Stimulated activated CD4-positive, alpha-beta T cell treated with anti-CD3 and anti-CD28 coated beads, Interleukin-15, amount 100 ng/mL, for 48 hours (primary cell): ENCODE results near the gene NAA16.
"Not testable (repeated sequence)": the region's sequence is repeated elsewhere in the genome, so short reads cannot be mapped to it uniquely, and the experiment has no call there.

Source experiments
- DNase-seq, 2 donors: peaks; one replicate each; pipeline ENCODE4 v3.0.0-alpha.2; 2020; ENCODE audit warnings: low read depth in 2 of 2

The NAA16 gene

DNA sequence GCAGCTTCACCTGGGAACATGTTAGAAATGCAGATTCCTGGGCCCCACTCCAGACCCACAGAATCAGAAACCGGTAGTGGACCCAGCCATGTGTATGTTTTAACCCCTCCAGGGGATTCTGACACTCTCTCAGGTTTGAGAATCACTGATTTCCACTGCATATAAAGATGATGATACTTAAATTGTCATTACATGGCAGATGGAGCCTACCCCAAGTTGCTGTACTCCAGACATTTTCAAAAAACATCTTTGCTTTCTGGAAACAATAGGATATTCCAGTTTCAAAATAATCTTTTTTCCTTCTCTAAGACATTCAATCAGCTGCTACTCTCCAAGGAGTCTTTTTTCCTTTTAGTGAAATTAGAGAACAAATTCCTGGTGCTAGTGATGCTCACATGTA, 97.7 kb downstream of the NAA16 start:
- no peak for DNase-seq

DNA sequence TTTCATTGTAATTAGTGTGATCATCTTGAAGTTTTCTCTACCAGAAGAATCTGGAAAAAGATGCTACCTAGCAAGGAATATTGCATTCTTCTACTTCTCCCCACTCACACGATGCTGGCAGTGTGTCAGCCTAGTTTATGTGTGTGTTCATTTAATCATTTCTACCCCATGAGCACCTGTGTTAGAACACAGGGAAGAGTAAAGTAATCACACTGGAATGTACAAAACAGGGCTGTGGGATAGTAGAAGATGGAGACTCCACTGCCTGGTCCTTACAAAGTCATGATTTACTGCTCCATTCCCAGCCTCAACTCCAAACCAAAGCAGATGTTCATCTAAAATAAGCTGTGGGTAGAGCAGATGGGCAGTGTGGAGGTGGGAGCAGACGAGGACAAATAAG, 98.5 kb downstream of the NAA16 start:
- DNase-seq = no peak

DNA sequence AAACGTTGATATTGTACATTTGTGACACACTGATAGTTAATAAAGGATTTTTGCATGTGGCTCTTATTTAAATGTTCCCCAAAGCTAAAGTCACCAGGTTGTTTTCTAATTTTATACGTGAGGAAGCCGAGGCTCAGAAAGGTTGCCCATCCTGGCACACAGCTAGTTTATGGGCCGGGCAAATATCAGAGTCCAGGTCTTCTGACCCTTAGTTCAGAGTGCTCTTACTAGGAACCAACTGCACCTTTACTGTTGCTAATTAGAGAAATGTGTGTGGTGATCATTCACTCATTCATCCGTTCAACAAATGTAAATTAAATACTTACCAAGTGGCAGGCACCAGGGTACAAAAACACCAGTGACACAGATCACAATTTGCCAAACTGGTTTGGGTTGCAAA, 100.0 kb downstream of the NAA16 start:
- DNase-seq = no peak

DNA sequence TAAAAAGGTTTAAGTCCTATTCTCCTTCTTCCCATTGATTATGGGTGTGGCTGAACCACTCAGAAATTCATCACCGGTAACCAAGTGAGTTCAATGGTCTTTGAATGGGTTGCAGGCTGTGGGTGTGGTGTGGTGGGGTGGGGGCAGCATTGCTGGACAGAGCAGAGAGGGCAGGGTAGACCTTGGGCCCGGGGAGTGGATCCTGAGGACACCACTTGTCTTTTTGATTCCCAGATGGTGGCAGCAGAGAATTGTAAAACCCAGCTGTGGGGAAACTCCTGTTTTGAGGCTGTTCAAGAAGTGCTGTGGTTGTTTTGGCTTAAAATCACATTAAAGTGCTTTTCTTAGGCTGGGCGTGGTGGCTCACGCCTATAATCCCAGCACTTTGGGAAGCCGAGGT, 100.5 kb downstream of the NAA16 start:
- DNase-seq = no peak

DNA sequence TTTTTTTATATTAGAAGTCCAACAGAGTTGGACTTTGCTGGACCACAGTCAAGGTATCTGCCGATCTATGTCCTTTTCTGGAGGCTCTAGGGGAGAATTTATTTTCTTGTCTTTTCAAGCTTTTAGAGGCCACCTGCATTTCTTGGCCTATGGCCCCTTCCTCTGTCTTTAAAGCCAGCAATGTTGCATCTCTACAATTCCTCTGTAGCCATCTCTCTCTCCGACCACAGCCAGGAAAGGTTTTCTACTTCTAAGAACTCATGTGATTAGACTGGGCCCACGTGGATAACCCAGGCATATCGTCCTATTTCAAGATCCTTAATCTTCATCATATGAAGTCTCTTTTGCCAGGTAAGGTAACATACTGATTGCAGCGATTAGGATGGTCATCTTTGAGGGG, 102.8 kb downstream of the NAA16 start:
- DNase-seq = no peak

DNA sequence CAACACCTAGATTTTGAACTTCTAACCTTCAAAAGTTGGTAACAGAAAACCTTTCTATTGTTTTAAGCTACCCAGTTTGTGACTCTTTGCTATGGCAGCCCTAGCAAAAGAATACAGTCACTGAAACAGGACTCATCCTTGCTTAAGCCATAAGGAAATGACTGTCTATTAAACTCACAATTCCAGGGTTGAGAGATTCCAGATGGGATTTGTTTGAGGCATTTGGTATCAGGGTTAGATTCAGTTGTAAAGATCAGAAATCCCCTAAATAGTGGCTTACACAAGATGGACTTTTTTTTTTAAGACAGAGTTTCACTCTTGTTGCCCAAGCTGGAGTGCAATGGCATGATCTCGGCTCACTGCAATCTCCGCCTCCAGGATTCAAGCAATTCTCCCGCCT, 105.2 kb downstream of the NAA16 start:
- no peak for DNase-seq

DNA sequence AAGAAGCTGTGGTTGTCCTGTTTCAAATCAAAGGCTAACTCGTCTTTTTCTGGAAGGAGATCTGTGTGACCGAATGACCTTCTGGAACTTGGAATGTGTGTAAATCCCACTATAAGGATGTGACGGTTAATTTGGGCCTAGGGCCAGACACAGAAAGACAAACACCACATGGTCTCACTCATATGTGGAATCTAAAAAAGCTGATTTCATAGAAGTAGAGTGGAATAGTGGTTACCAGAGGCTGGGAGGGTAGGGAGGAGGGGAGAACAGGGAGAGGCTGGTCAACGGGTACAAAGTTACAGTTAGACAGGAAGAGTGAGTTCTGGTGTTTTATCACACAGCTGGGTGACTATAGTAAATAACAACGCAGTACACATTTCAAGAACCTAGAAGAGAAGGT, 107.0 kb downstream of the NAA16 start:
- no peak for DNase-seq

DNA sequence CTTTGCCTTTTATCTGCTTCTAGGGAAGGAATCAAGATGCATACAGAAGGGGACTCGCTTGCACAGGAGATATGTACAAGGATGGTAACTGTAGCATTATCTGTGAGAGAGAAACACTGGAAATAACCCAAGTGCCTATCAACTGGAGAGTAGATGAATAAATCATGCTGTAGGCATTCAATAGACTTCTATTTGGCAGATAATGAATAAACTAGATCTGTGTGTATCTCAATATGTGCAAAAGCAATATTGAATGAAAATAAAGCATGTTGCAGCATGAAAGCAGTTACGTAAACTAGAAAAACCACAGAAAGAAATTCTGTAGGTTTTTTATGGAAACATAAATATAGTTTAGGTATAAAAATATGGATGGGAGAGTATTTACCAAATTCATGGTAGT, 107.7 kb downstream of the NAA16 start:
- DNase-seq = no peak

DNA sequence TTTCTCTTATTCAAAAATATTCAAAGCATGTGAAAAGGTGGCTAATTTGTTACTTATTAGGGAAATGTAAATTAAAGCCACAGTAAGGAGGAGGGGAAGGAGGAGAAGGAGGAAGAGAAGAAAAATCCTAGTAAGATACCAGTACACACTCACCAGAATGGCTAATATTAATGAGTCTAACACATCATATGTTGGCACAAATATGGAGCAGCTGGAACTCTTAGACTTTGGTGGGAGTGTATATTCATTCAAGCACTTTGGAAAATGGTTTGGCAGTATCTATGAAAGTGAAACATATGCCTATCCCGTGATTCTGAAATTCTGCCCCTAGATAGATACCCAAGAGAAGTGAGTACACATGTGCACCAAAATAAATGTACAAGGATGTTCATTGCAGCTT, 108.1 kb downstream of the NAA16 start:
- no peak for DNase-seq

DNA sequence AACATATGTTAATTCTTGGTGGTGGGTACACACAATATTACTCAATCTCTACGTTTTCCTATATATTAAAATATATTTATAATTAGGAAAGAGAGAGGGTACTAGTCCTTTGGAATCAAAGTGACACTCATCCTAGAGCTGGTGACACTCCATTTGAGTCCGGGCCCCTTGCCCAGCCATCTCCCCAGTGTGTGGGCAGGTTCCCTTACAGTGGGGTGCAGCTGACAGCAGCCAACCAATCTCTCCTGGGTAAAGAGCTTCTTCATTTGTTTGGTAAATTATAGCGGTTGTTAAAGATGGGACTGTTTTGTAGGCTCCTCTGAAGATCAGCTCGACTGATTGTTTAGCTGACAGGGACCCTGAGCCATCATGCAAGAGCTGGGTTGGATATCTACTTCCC, 109.1 kb downstream of the NAA16 start:
- DNase-seq = no peak

DNA sequence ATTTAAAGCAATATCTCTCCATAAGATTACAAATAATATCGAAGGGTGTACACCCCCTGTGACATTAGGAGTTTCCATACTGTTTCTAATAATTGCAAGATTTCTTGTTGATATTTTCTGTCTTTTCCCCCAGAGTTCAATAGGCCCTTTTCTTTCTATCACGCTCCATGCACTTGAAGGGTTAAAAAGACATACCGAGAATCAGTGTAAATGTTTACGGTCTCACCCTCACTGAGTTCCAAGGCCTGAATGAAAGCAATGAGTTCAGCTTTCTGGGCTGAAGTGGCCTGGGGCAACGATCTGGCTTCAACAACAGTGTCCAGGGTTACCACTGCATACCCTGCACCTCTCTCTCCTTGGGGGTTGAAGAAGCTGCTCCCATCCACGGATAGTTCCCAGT, 110.3 kb downstream of the NAA16 start:
- DNase-seq = not testable (repeated sequence)

DNA sequence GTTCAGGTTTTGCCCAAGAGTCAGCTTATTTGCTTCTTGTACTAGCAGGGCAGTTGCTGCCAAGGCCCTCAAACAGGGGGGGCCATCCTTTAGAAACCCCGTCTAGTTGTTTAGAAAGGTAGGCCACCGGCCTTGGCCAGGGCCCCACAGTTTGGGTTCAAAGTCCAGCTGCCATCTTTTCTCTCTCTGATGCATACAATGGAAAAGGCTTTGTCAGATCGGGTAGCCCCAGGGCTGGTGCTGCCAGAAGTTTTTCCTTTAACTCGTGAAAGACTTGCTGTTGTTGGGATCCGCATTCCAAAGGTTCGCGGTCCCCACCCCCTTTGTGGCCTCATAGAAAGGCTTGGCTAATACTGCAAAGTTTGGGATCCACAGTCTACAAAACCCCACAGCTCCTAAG, 110.9 kb downstream of the NAA16 start:
- not testable (repeated sequence) for DNase-seq

DNA sequence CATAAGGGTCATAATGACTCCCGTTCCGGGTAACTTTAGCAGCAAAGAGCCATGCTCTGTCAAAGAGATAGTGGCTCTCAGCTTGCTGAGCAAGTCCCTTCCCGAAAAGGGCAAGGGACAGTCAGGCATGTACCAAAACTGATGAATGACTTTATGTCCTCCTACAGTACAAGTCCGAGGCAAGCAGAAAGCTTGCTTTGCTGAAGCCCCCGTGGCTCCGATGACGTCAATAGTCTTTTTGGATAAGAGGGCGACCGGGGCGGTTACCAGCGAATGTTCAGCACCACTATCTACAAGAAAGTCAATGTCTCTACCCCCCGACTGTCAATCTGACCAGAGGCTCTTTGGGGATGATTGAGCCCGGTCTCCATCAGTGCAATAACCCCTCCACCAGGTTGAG, 112.2 kb downstream of the NAA16 start:
- not testable (repeated sequence) for DNase-seq

DNA sequence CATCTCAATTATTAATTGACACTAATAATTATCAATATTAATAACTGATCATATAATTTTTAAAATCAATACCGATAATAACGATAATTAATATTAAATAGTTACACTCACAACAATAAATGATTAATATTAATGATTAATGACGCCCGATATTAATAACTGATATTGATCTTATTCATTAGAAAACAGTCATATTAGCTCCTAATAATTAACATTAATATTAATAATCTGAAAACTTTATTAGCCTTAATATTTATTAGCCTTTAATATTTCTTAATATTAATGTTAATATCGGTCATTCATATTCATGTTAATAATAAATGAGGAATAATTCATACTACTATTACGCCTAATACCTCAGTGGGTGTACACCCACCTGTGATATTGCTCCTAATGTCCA, 113.6 kb downstream of the NAA16 start:
- not testable (repeated sequence) for DNase-seq

DNA sequence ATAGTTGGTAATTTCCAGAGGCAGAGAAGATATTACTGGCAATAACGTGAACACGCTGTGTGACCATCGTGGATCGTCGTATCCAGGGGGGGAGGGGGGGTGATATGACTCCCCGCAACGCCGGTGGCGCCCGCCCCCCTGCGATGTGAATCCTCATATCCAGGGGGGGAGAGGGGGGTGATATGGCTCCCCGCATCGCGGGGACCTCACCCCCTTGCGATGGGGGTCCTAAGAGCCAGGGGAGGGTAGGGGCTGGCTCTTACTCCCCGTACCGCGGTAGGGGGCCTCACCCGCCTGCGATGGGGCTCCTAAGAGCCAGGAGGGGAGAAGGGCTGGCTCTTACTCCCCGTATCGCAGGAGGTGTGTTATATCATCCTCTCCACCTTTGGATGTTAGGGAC, 115.0 kb downstream of the NAA16 start:
- DNase-seq = no peak
